ENCODE results near the gene SMU1. TPM values are rescaled to one million over a fixed set of nuclear protein-coding genes. Genes with fewer than 3 reads are reported as not detected.
A peak's percentile ranks its signal among the peaks of the same experiment; 100 is the strongest.

Gene SMU1
- total RNA-seq, 1 donor from 2014 or later: 19.6 TPM

GRCh38 chr9:33081128-33081851 is 4.8 kb upstream of the SMU1 start:
- Mint-ChIP-seq H3K36me3 (ENCODE audit: unreplicated experiment) (no peaks in the 10 kb centered on the region), H3K4me1 (ENCODE audit: low read depth, unreplicated experiment) (no peaks in the 10 kb centered on the region), H3K4me3 (ENCODE audit: unreplicated experiment) (no peak overlapping the region), H3K27ac (ENCODE audit: unreplicated experiment) (no peak overlapping the region), H3K9me3 (ENCODE audit: unreplicated experiment) (no peaks in the 10 kb centered on the region), H3K27me3 (ENCODE audit: unreplicated experiment) (peaks cover 6% of the 10 kb centered on the region)
- DNase-seq: no peak
- TF ChIP-seq, protein P1, sequence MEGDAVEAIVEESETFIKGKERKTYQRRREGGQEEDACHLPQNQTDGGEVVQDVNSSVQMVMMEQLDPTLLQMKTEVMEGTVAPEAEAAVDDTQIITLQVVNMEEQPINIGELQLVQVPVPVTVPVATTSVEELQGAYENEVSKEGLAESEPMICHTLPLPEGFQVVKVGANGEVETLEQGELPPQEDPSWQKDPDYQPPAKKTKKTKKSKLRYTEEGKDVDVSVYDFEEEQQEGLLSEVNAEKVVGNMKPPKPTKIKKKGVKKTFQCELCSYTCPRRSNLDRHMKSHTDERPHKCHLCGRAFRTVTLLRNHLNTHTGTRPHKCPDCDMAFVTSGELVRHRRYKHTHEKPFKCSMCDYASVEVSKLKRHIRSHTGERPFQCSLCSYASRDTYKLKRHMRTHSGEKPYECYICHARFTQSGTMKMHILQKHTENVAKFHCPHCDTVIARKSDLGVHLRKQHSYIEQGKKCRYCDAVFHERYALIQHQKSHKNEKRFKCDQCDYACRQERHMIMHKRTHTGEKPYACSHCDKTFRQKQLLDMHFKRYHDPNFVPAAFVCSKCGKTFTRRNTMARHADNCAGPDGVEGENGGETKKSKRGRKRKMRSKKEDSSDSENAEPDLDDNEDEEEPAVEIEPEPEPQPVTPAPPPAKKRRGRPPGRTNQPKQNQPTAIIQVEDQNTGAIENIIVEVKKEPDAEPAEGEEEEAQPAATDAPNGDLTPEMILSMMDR (IDR thresholded peaks at IDR 0.05; ENCODE audit: partially characterized antibody, unreplicated experiment): peak; percentile 60

DNA sequence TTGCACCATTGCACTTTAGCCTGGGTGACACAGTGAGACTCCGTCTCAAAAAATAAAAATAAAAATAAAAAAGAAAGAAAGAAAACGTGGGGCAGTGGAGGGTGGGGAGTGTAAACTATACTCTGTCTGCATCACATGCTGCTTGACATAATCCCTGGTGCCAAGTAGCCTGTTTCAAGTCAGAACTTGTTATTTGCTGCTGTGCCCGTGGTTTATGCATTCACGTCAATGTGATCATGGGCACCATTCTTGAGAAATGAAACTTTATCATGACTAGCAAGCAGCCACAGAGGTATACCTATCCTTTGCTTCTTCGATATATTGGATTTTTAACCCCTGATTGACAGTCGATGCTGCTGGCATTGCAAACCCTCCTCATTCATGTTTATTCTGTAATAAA is 4.1 kb upstream of the SMU1 start:
- Mint-ChIP-seq H3K4me1 (ENCODE audit: low read depth, unreplicated experiment) (peaks cover 3% of the 10 kb centered on the region), H3K27me3 (ENCODE audit: unreplicated experiment) (peaks cover 9% of the 10 kb centered on the region), H3K27ac (ENCODE audit: unreplicated experiment) (no peak overlapping the region), H3K4me3 (ENCODE audit: unreplicated experiment) (no peak overlapping the region), H3K9me3 (ENCODE audit: unreplicated experiment) (peaks cover 4% of the 10 kb centered on the region), H3K36me3 (ENCODE audit: unreplicated experiment) (no peaks in the 10 kb centered on the region)
- TF ChIP-seq, protein P1 (IDR thresholded peaks at IDR 0.05; ENCODE audit: partially characterized antibody, unreplicated experiment): no peak
- DNase-seq: no peak

GRCh38 chr9:33068991-33069390 is 7.5 kb downstream of the SMU1 start:
- Mint-ChIP-seq H3K36me3 (ENCODE audit: unreplicated experiment) (no peaks in the 10 kb centered on the region), H3K9me3 (ENCODE audit: unreplicated experiment) (peaks cover 1% of the 10 kb centered on the region), H3K4me1 (ENCODE audit: low read depth, unreplicated experiment) (no peaks in the 10 kb centered on the region), H3K27ac (ENCODE audit: unreplicated experiment) (no peak overlapping the region), H3K4me3 (ENCODE audit: unreplicated experiment) (no peak overlapping the region), H3K27me3 (ENCODE audit: unreplicated experiment) (no peaks in the 10 kb centered on the region)
- TF ChIP-seq, protein P1 (IDR thresholded peaks at IDR 0.05; ENCODE audit: partially characterized antibody, unreplicated experiment): no peak
- DNase-seq: no peak

GRCh38 chr9:33065157-33066076 is 11.1 kb downstream of the SMU1 start:
- TF ChIP-seq, protein P1 (IDR thresholded peaks at IDR 0.05; ENCODE audit: partially characterized antibody, unreplicated experiment): no peak
- Mint-ChIP-seq H3K4me1 (ENCODE audit: low read depth, unreplicated experiment) (no peaks in the 10 kb centered on the region), H3K4me3 (ENCODE audit: unreplicated experiment) (no peak overlapping the region), H3K9me3 (ENCODE audit: unreplicated experiment) (no peaks in the 10 kb centered on the region), H3K27ac (ENCODE audit: unreplicated experiment) (peak overlapping the region; percentile 6), H3K27me3 (ENCODE audit: unreplicated experiment) (no peaks in the 10 kb centered on the region), H3K36me3 (ENCODE audit: unreplicated experiment) (no peaks in the 10 kb centered on the region)
- DNase-seq: no peak

Measured in glutamatergic neuron (in vitro differentiated cells).